CD14-positive monocyte (primary cell): ENCODE measurements around the gene VTI1A. TPM values are rescaled to one million over a fixed set of nuclear protein-coding genes. Genes with fewer than 3 reads are reported as not detected.

Experiments used
- DNase-seq, 3 donors: peaks; one replicate each; pipeline ENCODE4 v3.0.0-alpha.2; 2011 to 2022
- H2AFZ ChIP-seq: 2 replicates; pipeline ENCODE4 v1.6.0; 2012; ENCODE audit warnings: mild to moderate bottlenecking, low read depth, low read length, inconsistent platforms; ENCODE audit not compliant: insufficient read depth, poor library complexity, severe bottlenecking
- H3K27ac ChIP-seq, 2 donors: 1 replicate in 1 of 2; 2 replicates in 1 of 2; pipeline ENCODE4 v1.5.1; 2012 to 2013; ENCODE audit warnings: low read length in 2 of 2, control low read depth in 1 of 2, inconsistent platforms in 1 of 2, low read depth in 1 of 2, mild to moderate bottlenecking in 1 of 2
- H3K27me3 ChIP-seq, 2 donors: one replicate each; pipeline versions ENCODE4 v1.6.0 to v1.6.1; 2011 to 2013; ENCODE audit warnings: low read length in 2 of 2; ENCODE audit not compliant: control insufficient read depth in 2 of 2, insufficient read depth in 2 of 2
- H3K36me3 ChIP-seq, 2 donors: replicated peaks in 1 of 2; 1 replicate in 1 of 2; 2 replicates in 1 of 2; pipeline versions ENCODE4 v1.5.1 to v1.6.1; 2012 to 2013; ENCODE audit warnings: low read length in 2 of 2, control low read depth in 1 of 2, inconsistent platforms in 1 of 2, mild to moderate bottlenecking in 1 of 2; ENCODE audit not compliant: insufficient read depth in 2 of 2, control insufficient read depth in 1 of 2
- H3K4me1 ChIP-seq, 2 donors: 1 replicate in 1 of 2; 2 replicates in 1 of 2; pipeline versions ENCODE4 v1.5.1 to v1.6.1; 2012 to 2013; ENCODE audit warnings: low read length in 2 of 2, control low read depth in 1 of 2, inconsistent platforms in 1 of 2, mild to moderate bottlenecking in 1 of 2, moderate library complexity in 1 of 2; ENCODE audit not compliant: insufficient read depth in 2 of 2, control insufficient read depth in 1 of 2
- H3K4me2 ChIP-seq: replicated peaks from 2 replicates; pipeline ENCODE3; 2012; ENCODE audit warnings: low read length, moderate library complexity, mild to moderate bottlenecking; ENCODE audit not compliant: poor library complexity, severe bottlenecking; ENCODE audit errors: extremely low read depth
- H3K4me3 ChIP-seq, 3 experiments: fragments of 200-600 bp in 1 of 3; sonication (generic) in 1 of 3; replicated peaks in 1 of 3; 1 replicate in 2 of 3; 2 replicates in 1 of 3; pipeline ENCODE4 v1.5.1; 2011 to 2013; ENCODE audit warnings: low read length in 3 of 3, mild to moderate bottlenecking in 3 of 3, control low read depth in 2 of 3, low read depth in 2 of 3, inconsistent platforms in 1 of 3, moderate library complexity in 1 of 3
- H3K79me2 ChIP-seq: 2 replicates; pipeline ENCODE4 v1.6.0; 2012; ENCODE audit warnings: mild to moderate bottlenecking, control low read depth, inconsistent platforms, low read length, moderate library complexity; ENCODE audit not compliant: insufficient read depth
- H3K9ac ChIP-seq: 2 replicates; pipeline ENCODE4 v1.6.0; 2017; ENCODE audit warnings: low read length, mild to moderate bottlenecking; ENCODE audit not compliant: insufficient read depth, poor library complexity, severe bottlenecking
- H3K9me3 ChIP-seq, 2 donors: replicated peaks in 1 of 2; 1 replicate in 1 of 2; 2 replicates in 1 of 2; pipeline versions ENCODE4 v1.5.1 to v1.6.1; 2012 to 2013; ENCODE audit warnings: low read length in 2 of 2, control low read depth in 1 of 2; ENCODE audit not compliant: control insufficient read depth in 1 of 2, insufficient read depth in 1 of 2
- H4K20me1 ChIP-seq: 2 replicates; pipeline ENCODE4 v1.6.0; 2012; ENCODE audit warnings: mild to moderate bottlenecking, low read length, control low read depth, moderate library complexity; ENCODE audit not compliant: insufficient read depth
- H3K27ac Mint-ChIP-seq, 7 donors: one replicate each; pipeline ENCODE4 v1.8.0; 2020; ENCODE audit warnings: mild to moderate bottlenecking in 7 of 7, mixed read lengths in 7 of 7, moderate library complexity in 6 of 7, inconsistent platforms in 2 of 7
- H3K27me3 Mint-ChIP-seq, 3 donors: one replicate each; pipeline ENCODE4 v1.8.0; 2021 to 2022; ENCODE audit warnings: low read depth in 3 of 3, mild to moderate bottlenecking in 3 of 3, mixed read lengths in 3 of 3, moderate library complexity in 3 of 3, inconsistent platforms in 1 of 3
- H3K36me3 Mint-ChIP-seq, 2 donors: one replicate each; pipeline ENCODE4 v1.8.0; 2020; ENCODE audit warnings: mixed read lengths in 2 of 2, inconsistent platforms in 1 of 2, mild to moderate bottlenecking in 1 of 2
- H3K4me1 Mint-ChIP-seq: one replicate; pipeline ENCODE4 v1.8.0; 2020; ENCODE audit warnings: mild to moderate bottlenecking, mixed read lengths
- H3K4me3 Mint-ChIP-seq, 2 donors: one replicate each; pipeline ENCODE4 v1.8.0; 2020; ENCODE audit warnings: mild to moderate bottlenecking in 2 of 2, mixed read lengths in 2 of 2, moderate library complexity in 1 of 2
- H3K9me3 Mint-ChIP-seq, 7 donors: one replicate each; pipeline ENCODE4 v1.8.0; 2020 to 2022; ENCODE audit warnings: mixed read lengths in 7 of 7, mild to moderate bottlenecking in 6 of 7, moderate library complexity in 6 of 7, inconsistent platforms in 2 of 7
- CTCF ChIP-seq: fragments of 200-600 bp; IDR thresholded peaks from one replicate; pipeline ENCODE4 v1.8.0; 2022; ENCODE audit warnings: antibody characterized with exemption, mild to moderate bottlenecking
- WGBS: methylation state at CpG from one replicate; pipeline ENCODE4 v1.1.5; 2013; ENCODE audit warnings: missing lambda C conversion rate; ENCODE audit not compliant: insufficient coverage; 5-methylcytosine and 5-hydroxymethylcytosine counted together
- intact Hi-C, 2 donors: fragments of 100-400 bp; cut with micrococcal nuclease; formaldehyde crosslinking; loops; one replicate each; pipeline versions ENCODE4 v1.15.0 to v1.15.1; 2023
- polyA plus RNA-seq, 3 donors: library from polyadenylated mRNA; depleted of rRNA in 1 of 3; unstranded in 2 of 3; stranded (reverse) in 1 of 3; fragments of 300-500 nt in 2 of 3; fragments of >200 nt in 1 of 3; fragmentation: Illumina TruSeq in 2 of 3; gene quantifications; 1 replicate in 2 of 3; 2 replicates in 1 of 3; pipeline ENCODE4 v1.2.3, GENCODE V29; 2012 to 2021

VTI1A gene
- polyA plus RNA-seq, 3 donors: 23.6 to 25.4 (median 24.1) TPM

DNA sequence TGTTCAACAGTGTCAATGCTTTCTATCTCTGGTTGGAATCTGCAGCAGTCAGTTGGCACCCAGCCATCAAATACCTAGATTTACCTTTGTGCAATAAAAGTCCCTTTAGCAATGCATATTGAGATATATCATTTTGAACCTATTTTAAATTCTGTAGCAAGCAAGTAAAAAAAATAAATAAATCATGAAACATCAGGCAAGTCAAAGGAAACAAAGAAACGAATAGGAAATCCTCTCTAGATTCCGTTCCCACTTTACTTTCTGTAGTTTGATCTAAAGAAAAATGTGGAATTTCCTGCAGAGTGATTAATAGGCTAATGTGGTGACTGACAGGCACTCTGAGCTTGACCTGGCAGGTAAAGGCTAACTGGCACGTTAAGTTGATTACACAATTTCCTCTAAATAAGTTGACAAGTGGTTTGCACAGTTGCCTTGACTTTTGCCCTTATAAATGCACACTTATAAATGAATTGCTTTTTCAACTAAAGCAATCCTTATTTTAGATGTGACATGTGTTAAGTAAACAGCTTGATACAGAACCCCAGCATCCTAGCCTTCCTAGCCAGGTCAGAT lies 294.9 kb downstream of the VTI1A start:
- Mint-ChIP-seq H3K27ac (no peak overlapping the region), H3K27me3 (peaks cover 0 to 2% (median 0%) of the 10 kb centered on the region in 3 donors), H3K4me3 (no peak overlapping the region), H3K9me3 (peaks cover 0 to 4% (median 2%) of the 10 kb centered on the region in 7 donors), H3K36me3 (peaks cover 21 to 36% of the 10 kb centered on the region in 2 donors), H3K4me1 (peaks cover 24% of the 10 kb centered on the region)
- Histone ChIP-seq H3K4me1 (peaks cover 0 to 10% of the 10 kb centered on the region in 2 donors), H3K4me3 (no peak overlapping the region), H2AFZ (no peak overlapping the region), H4K20me1 (no peaks in the 10 kb centered on the region), H3K9me3 (no peaks in the 10 kb centered on the region), H3K27me3 (no peaks in the 10 kb centered on the region), H3K79me2 (no peaks in the 10 kb centered on the region), H3K9ac (no peak overlapping the region), H3K4me2 (no peak overlapping the region), H3K27ac (no peak overlapping the region), H3K36me3 (no peaks in the 10 kb centered on the region)
- intact Hi-C loops: no loop called here
- TF ChIP-seq CTCF: no peak
- no peak for DNase-seq
- no CpG with 5 or more reads among the region's 3 CpGs for WGBS

- peaks cover 12 to 19% of the 10 kb centered on the region in 2 donors for H3K36me3 Mint-ChIP-seq
Observed at GRCh38 chr10:112744181-112745096, 297.4 kb downstream of the VTI1A start.

More at GRCh38 chr10:112744181-112745096, 297.4 kb downstream of the VTI1A start:
- Histone ChIP-seq H3K36me3 (no peaks in the 10 kb centered on the region), H3K79me2 (no peaks in the 10 kb centered on the region), H2AFZ (no peak overlapping the region), H3K4me2 (no peak overlapping the region), H3K4me3 (no peak overlapping the region), H3K27me3 (no peaks in the 10 kb centered on the region), H4K20me1 (no peaks in the 10 kb centered on the region), H3K9ac (no peak overlapping the region), H3K4me1 (peaks cover 0 to 10% of the 10 kb centered on the region in 2 donors), H3K27ac (no peak overlapping the region), H3K9me3 (no peaks in the 10 kb centered on the region)
- no peak for DNase-seq
- Mint-ChIP-seq H3K27me3 (peaks cover 0 to 2% (median 0%) of the 10 kb centered on the region in 3 donors), H3K27ac (no peak overlapping the region), H3K4me1 (peaks cover 24% of the 10 kb centered on the region), H3K9me3 (peaks cover 0 to 4% (median 3%) of the 10 kb centered on the region in 7 donors), H3K4me3 (no peak overlapping the region)
- WGBS: 85% methylated on average over 7 of the region's 12 CpGs
- TF ChIP-seq CTCF: no peak
- intact Hi-C loops: no loop called here
